HepG2 (cell line): ENCODE results near the gene DNAJC8. TPM values are rescaled to one million over a fixed set of nuclear protein-coding genes. Genes with fewer than 3 reads are reported as not detected.

Source experiments
- ATAD3A ChIP-seq: sonication (generic); formaldehyde crosslinking; IDR thresholded peaks from 2 replicates; pipeline ENCODE4 v1.4.0; 2020; ENCODE audit warnings: missing genetic modification reagents
- DNMT1 ChIP-seq: sonication (generic); formaldehyde crosslinking; IDR thresholded peaks from 2 replicates; pipeline ENCODE4 v1.5.1; 2020; ENCODE audit warnings: mild to moderate bottlenecking, missing genetic modification reagents
- EED ChIP-seq: sonication (generic); formaldehyde crosslinking; IDR thresholded peaks from 2 replicates; pipeline ENCODE4 v1.5.0; 2020; ENCODE audit warnings: mild to moderate bottlenecking, missing genetic modification reagents
- ETV5 ChIP-seq: IDR thresholded peaks from 2 replicates; pipeline ENCODE4 v1.6.1; 2018; ENCODE audit warnings: missing biosample characterization, missing genetic modification reagents, inconsistent platforms, borderline replicate concordance
- HBP1 ChIP-seq: IDR thresholded peaks from 2 replicates; pipeline ENCODE4 v1.6.1; 2016; ENCODE audit warnings: low read depth, control low read depth
- JUND ChIP-seq: sonication (generic); formaldehyde crosslinking; IDR thresholded peaks from 2 replicates; pipeline ENCODE4 v1.8.0; 2022; ENCODE audit warnings: mild to moderate bottlenecking, missing genetic modification reagents
- KLF9 ChIP-seq: IDR thresholded peaks from 2 replicates; pipeline ENCODE4 v1.6.1; 2016; ENCODE audit warnings: low read depth
- MEIS1 ChIP-seq: sonication (generic); formaldehyde crosslinking; IDR thresholded peaks from 2 replicates; pipeline ENCODE4 v1.9.0; 2021; ENCODE audit warnings: mild to moderate bottlenecking, missing genetic modification reagents, moderate library complexity, borderline replicate concordance
- POLR2A ChIP-seq, 2 experiments: IDR thresholded peaks; 2 replicates each; pipeline ENCODE4 v1.6.1; 2011; ENCODE audit warnings: low read depth in 2 of 2, low read length in 2 of 2, mild to moderate bottlenecking in 1 of 2, moderate library complexity in 1 of 2; ENCODE audit not compliant: insufficient read depth in 1 of 2
- SALL1 ChIP-seq: sonication (generic); formaldehyde crosslinking; IDR thresholded peaks from 2 replicates; pipeline ENCODE4 v1.8.0; 2022; ENCODE audit warnings: mild to moderate bottlenecking, missing genetic modification reagents
- SOX6 ChIP-seq, 2 experiments: fragments of 450-650 bp in 1 of 2; sonication (generic) in 1 of 2; formaldehyde crosslinking in 1 of 2; IDR thresholded peaks; 2 replicates each; pipeline versions ENCODE4 v1.4.0 to v1.6.1; 2017 to 2020; ENCODE audit warnings: antibody characterized with exemption in 1 of 2, mild to moderate bottlenecking in 1 of 2, missing genetic modification reagents in 1 of 2
- TFE3 ChIP-seq: IDR thresholded peaks from 2 replicates; pipeline ENCODE4 v1.6.1; 2016
- ZNF142 ChIP-seq: sonication (generic); formaldehyde crosslinking; IDR thresholded peaks from 2 replicates; pipeline ENCODE4 v1.4.0; 2020; ENCODE audit warnings: missing genetic modification reagents
- ZNF225 ChIP-seq: sonication (generic); formaldehyde crosslinking; IDR thresholded peaks from 2 replicates; pipeline ENCODE4 v1.4.0; 2020; ENCODE audit warnings: mild to moderate bottlenecking, missing genetic modification reagents
- ZNF282 ChIP-seq: fragments of 450-650 bp; IDR thresholded peaks from 2 replicates; pipeline ENCODE4 v1.6.1; 2018; ENCODE audit not compliant: partially characterized antibody
- ZNF567 ChIP-seq: sonication (generic); formaldehyde crosslinking; IDR thresholded peaks from 2 replicates; pipeline ENCODE4 v1.8.1; 2023; ENCODE audit warnings: mild to moderate bottlenecking, missing genetic modification reagents, borderline replicate concordance
- ZNF614 ChIP-seq: IDR thresholded peaks from 2 replicates; pipeline ENCODE4 v1.6.1; 2018; ENCODE audit warnings: missing biosample characterization, missing genetic modification reagents, inconsistent platforms, borderline replicate concordance
- ZNF75D ChIP-seq: sonication (generic); formaldehyde crosslinking; IDR thresholded peaks from 2 replicates; pipeline ENCODE4 v1.8.1; 2023; ENCODE audit warnings: missing genetic modification reagents, mild to moderate bottlenecking, borderline replicate concordance
- ZNF768 ChIP-seq: sonication (generic); formaldehyde crosslinking; IDR thresholded peaks from 2 replicates; pipeline ENCODE4 v1.4.0; 2020; ENCODE audit warnings: missing genetic modification reagents
- ZNF775 ChIP-seq: sonication (generic); formaldehyde crosslinking; IDR thresholded peaks from 2 replicates; pipeline ENCODE4 v1.4.0; 2020; ENCODE audit warnings: missing genetic modification reagents, mild to moderate bottlenecking, moderate library complexity, borderline replicate concordance
- ZNF782 ChIP-seq: sonication (generic); formaldehyde crosslinking; IDR thresholded peaks from 2 replicates; pipeline ENCODE4 v1.4.0; 2020; ENCODE audit warnings: missing genetic modification reagents, mild to moderate bottlenecking, borderline replicate concordance
- polyA plus RNA-seq, 8 experiments: library from polyadenylated mRNA; depleted of rRNA in 3 of 8; stranded (reverse) in 7 of 8; unstranded in 1 of 8; fragments of >200 nt; fragmentation: Illumina TruSeq in 4 of 8; extraction: Trizol in 4 of 8; gene quantifications; 2 replicates each; pipeline versions ENCODE4 v1.2.1 to v1.2.3, GENCODE V29; 2011 to 2016; ENCODE audit warnings: low read depth in 4 of 8, missing spikeins in 1 of 8, mixed read lengths in 1 of 8; ENCODE audit not compliant: insufficient read depth in 1 of 8
- total RNA-seq, 5 experiments: library from RNA; depleted of rRNA; stranded (reverse); fragments of >200 nt; fragmentation: Illumina TruSeq; extraction: Trizol; gene quantifications; 2 replicates each; pipeline ENCODE4 v1.2.3, GENCODE V29; 2016; ENCODE audit warnings: low read depth in 1 of 5

Gene DNAJC8
- total and polyA plus RNA-seq, 2 of the 13 experiments (the other 11 are each of a cell fraction or from before 2014, with no cell fraction given): 54.5 to 126 TPM

- no peak for TF ChIP-seq ZNF142 (CRISPR knock-in tag)
- TF ChIP-seq TFE3 (CRISPR knock-in tag): peak; percentile 92
- TF ChIP-seq MEIS1 (CRISPR knock-in tag): peak; percentile 53; the same call in 1 of the 2 replicates
- 0 out of 2 replicates have a peak, but pooled peaks have one; percentile 38 for TF ChIP-seq ZNF567 (CRISPR knock-in tag)
- no peak for TF ChIP-seq SOX6 (IDR thresholded peaks at IDR 0.05)
- TF ChIP-seq SOX6 (CRISPR knock-in tag; IDR thresholded peaks at IDR 0.05): 0 out of 2 replicates have a peak, but pooled peaks have one; percentile 21
- TF ChIP-seq ZNF75D (CRISPR knock-in tag): no peak
- 0 out of 2 replicates have a peak, but pooled peaks have one; percentile 56 for TF ChIP-seq ZNF782 (CRISPR knock-in tag)
- TF ChIP-seq ZNF282: no peak
- TF ChIP-seq ETV5: no peak
- TF ChIP-seq SALL1 (CRISPR knock-in tag): peak; percentile 75
- 0 out of 2 replicates have a peak, but pooled peaks have one; percentile 57 for TF ChIP-seq HBP1 (CRISPR knock-in tag)
- peak; percentile 81 to 85 for TF ChIP-seq POLR2A (IDR thresholded peaks at IDR 0.05; ENCODE audit: insufficient read depth in 1 of 2, low read depth in 2 of 2, low read length in 2 of 2)
- no peak for TF ChIP-seq EED
- no peak for TF ChIP-seq JUND (CRISPR knock-in tag)
- no peak for TF ChIP-seq ZNF775 (CRISPR knock-in tag)
- peak; percentile 39; the same call in 1 of the 2 replicates for TF ChIP-seq KLF9
- no peak; the same call in 1 of the 2 replicates for TF ChIP-seq ZNF614
- peak; percentile 31; the same call in 1 of the 2 replicates for TF ChIP-seq ZNF768 (CRISPR knock-in tag)
- TF ChIP-seq DNMT1: 0 out of 2 replicates have a peak, but pooled peaks have one; percentile 34
- TF ChIP-seq ZNF225 (CRISPR knock-in tag): peak; percentile 87; the same call in 1 of the 2 replicates
- no peak for TF ChIP-seq ATAD3A (CRISPR knock-in tag)
Observed at GRCh38 chr1:28232558-28233263, at the start of gene DNAJC8 (continued).
